HepG2 (cell line): ENCODE measurements around the gene ABCG4. TPM values are rescaled to one million over a fixed set of nuclear protein-coding genes. Genes with fewer than 3 reads are reported as not detected.
A peak's percentile ranks its signal among the peaks of the same experiment; 100 is the strongest.

Experiments used
- ATF7-NPFF ChIP-seq: sonication (generic); formaldehyde crosslinking; IDR thresholded peaks from 2 replicates; pipeline ENCODE4 v1.8.1; 2023; ENCODE audit warnings: mild to moderate bottlenecking, low read depth, missing genetic modification reagents, moderate library complexity
- CEBPG ChIP-seq: IDR thresholded peaks from 2 replicates; pipeline ENCODE4 v1.6.1; 2016
- FOXJ3 ChIP-seq: sonication (generic); formaldehyde crosslinking; IDR thresholded peaks from 2 replicates; pipeline ENCODE4 v1.4.0; 2020; ENCODE audit warnings: missing genetic modification reagents, mild to moderate bottlenecking, borderline replicate concordance
- GFI1 ChIP-seq: sonication (generic); formaldehyde crosslinking; IDR thresholded peaks from 2 replicates; pipeline ENCODE4 v1.5.0; 2020; ENCODE audit warnings: missing genetic modification reagents, mild to moderate bottlenecking, borderline replicate concordance
- MED1 ChIP-seq: sonication (generic); formaldehyde crosslinking; IDR thresholded peaks from 2 replicates; pipeline ENCODE4 v1.4.0; 2020; ENCODE audit warnings: missing genetic modification reagents
- MTF1 ChIP-seq: sonication (generic); formaldehyde crosslinking; IDR thresholded peaks from 2 replicates; pipeline ENCODE4 v1.5.0; 2020; ENCODE audit warnings: missing genetic modification reagents
- RFX1 ChIP-seq: fragments of 450-650 bp; IDR thresholded peaks from 2 replicates; pipeline ENCODE4 v1.6.1; 2017
- SMAD3 ChIP-seq: sonication (generic); formaldehyde crosslinking; IDR thresholded peaks from 2 replicates; pipeline ENCODE4 v1.4.0; 2020; ENCODE audit warnings: missing genetic modification reagents
- ZKSCAN8 ChIP-seq: IDR thresholded peaks from 2 replicates; pipeline ENCODE4 v1.6.1; 2016; ENCODE audit warnings: borderline replicate concordance, missing genetic modification reagents, missing compliant biosample characterization
- ZNF20 ChIP-seq: sonication (generic); formaldehyde crosslinking; IDR thresholded peaks from 2 replicates; pipeline ENCODE4 v1.4.0; 2020; ENCODE audit warnings: mild to moderate bottlenecking, moderate library complexity, missing genetic modification reagents
- ZNF44 ChIP-seq: sonication (generic); formaldehyde crosslinking; IDR thresholded peaks from 2 replicates; pipeline ENCODE4 v1.5.1; 2020; ENCODE audit warnings: mild to moderate bottlenecking, missing genetic modification reagents
- ZNF564 ChIP-seq: sonication (generic); formaldehyde crosslinking; IDR thresholded peaks from 2 replicates; pipeline ENCODE4 v1.8.1; 2023; ENCODE audit warnings: mild to moderate bottlenecking, missing genetic modification reagents
- ZNF569 ChIP-seq: sonication (generic); formaldehyde crosslinking; IDR thresholded peaks from 2 replicates; pipeline ENCODE4 v1.5.0; 2020; ENCODE audit warnings: mild to moderate bottlenecking, missing genetic modification reagents, moderate library complexity, borderline replicate concordance
- ZNF616 ChIP-seq: sonication (generic); formaldehyde crosslinking; IDR thresholded peaks from 2 replicates; pipeline ENCODE4 v1.5.0; 2020; ENCODE audit warnings: low read depth, mild to moderate bottlenecking, missing genetic modification reagents
- polyA plus RNA-seq, 8 experiments: library from polyadenylated mRNA; depleted of rRNA in 3 of 8; stranded (reverse) in 7 of 8; unstranded in 1 of 8; fragments of >200 nt; fragmentation: Illumina TruSeq in 4 of 8; extraction: Trizol in 4 of 8; gene quantifications; 2 replicates each; pipeline versions ENCODE4 v1.2.1 to v1.2.3, GENCODE V29; 2011 to 2016; ENCODE audit warnings: low read depth in 4 of 8, missing spikeins in 1 of 8, mixed read lengths in 1 of 8; ENCODE audit not compliant: insufficient read depth in 1 of 8
- total RNA-seq, 5 experiments: library from RNA; depleted of rRNA; stranded (reverse); fragments of >200 nt; fragmentation: Illumina TruSeq; extraction: Trizol; gene quantifications; 2 replicates each; pipeline ENCODE4 v1.2.3, GENCODE V29; 2016; ENCODE audit warnings: low read depth in 1 of 5
- TF ChIP-seq, protein P1 (sequence below): sonication (generic); formaldehyde crosslinking; IDR thresholded peaks from 2 replicates; pipeline ENCODE4 v1.4.0; 2020; ENCODE audit warnings: low read depth, mild to moderate bottlenecking, missing genetic modification reagents
- TF ChIP-seq, protein P2 (sequence below): sonication (generic); formaldehyde crosslinking; IDR thresholded peaks from 2 replicates; pipeline ENCODE4 v1.5.1; 2020; ENCODE audit warnings: mild to moderate bottlenecking, moderate library complexity, missing genetic modification reagents
- TF ChIP-seq, protein P3 (sequence below): sonication (generic); formaldehyde crosslinking; IDR thresholded peaks from 2 replicates; pipeline ENCODE4 v1.4.0; 2020; ENCODE audit warnings: missing genetic modification reagents
- TF ChIP-seq, protein P4 (sequence below): sonication (generic); formaldehyde crosslinking; IDR thresholded peaks from 2 replicates; pipeline ENCODE4 v1.9.0; 2021; ENCODE audit warnings: missing genetic modification reagents, borderline replicate concordance
- TF ChIP-seq, protein P5 (sequence below): sonication (generic); formaldehyde crosslinking; IDR thresholded peaks from 2 replicates; pipeline ENCODE4 v1.8.0; 2022; ENCODE audit warnings: missing genetic modification reagents, mild to moderate bottlenecking, moderate library complexity, borderline replicate concordance

Gene ABCG4
- total and polyA plus RNA-seq, 2 of the 13 experiments (the other 11 are each of a cell fraction or from before 2014, with no cell fraction given): not detected

DNA sequence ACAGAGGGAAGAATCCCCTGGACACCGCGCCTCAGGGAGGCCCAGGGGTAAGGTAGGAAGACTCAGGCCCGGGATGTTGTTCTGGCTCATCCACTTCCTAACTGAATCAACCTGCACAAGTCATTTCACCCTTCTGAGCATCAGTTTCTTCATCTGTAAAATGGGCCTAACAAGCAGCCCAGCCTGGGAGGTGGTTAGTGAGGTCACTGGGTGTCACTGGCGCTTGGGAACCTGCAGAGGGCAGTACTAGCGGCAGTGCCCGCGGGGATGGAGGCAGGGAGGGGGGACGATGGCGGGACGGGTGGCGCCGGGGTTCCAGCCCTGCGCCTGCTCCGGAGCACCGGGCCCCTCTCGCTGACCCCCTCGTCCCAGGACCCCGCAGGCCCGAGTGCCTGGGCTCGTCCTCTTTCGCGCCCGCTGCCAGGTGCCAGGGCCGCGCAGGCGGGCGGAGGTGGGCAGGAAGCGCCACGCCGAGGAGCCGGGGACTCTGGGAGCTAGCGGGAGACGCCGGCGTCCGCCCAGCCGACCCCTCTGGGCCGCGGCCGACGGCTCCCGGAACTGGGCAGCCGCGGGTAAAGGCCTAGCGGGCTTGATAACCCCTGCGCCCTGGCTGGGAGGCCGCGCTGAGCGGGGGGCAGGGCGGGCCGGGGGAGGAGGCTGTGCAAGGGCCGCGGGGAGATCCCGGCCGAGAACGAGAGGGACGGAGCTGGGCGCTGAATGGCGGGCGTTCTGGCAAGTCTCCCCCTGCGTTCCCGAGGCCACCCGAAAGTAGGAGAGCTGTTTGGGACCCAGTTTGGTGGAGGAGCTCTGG, 19.8 kb downstream of the ABCG4 start, which contains the start of gene NLRX1 (continued):
- TF ChIP-seq, protein P1, sequence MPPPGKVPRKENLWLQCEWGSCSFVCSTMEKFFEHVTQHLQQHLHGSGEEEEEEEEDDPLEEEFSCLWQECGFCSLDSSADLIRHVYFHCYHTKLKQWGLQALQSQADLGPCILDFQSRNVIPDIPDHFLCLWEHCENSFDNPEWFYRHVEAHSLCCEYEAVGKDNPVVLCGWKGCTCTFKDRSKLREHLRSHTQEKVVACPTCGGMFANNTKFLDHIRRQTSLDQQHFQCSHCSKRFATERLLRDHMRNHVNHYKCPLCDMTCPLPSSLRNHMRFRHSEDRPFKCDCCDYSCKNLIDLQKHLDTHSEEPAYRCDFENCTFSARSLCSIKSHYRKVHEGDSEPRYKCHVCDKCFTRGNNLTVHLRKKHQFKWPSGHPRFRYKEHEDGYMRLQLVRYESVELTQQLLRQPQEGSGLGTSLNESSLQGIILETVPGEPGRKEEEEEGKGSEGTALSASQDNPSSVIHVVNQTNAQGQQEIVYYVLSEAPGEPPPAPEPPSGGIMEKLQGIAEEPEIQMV (CRISPR knock-in tag): no peak; the same call in 1 of the 2 replicates
- no peak for TF ChIP-seq ZNF44 (CRISPR knock-in tag)
- no peak for TF ChIP-seq RFX1
- peak; percentile 52; the same call in 1 of the 2 replicates for TF ChIP-seq SMAD3
- TF ChIP-seq ZNF20: no peak
- TF ChIP-seq, protein P2, sequence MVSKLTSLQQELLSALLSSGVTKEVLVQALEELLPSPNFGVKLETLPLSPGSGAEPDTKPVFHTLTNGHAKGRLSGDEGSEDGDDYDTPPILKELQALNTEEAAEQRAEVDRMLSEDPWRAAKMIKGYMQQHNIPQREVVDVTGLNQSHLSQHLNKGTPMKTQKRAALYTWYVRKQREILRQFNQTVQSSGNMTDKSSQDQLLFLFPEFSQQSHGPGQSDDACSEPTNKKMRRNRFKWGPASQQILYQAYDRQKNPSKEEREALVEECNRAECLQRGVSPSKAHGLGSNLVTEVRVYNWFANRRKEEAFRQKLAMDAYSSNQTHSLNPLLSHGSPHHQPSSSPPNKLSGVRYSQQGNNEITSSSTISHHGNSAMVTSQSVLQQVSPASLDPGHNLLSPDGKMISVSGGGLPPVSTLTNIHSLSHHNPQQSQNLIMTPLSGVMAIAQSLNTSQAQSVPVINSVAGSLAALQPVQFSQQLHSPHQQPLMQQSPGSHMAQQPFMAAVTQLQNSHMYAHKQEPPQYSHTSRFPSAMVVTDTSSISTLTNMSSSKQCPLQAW (CRISPR knock-in tag): peak; percentile 70
- no peak for TF ChIP-seq FOXJ3
- TF ChIP-seq MTF1 (CRISPR knock-in tag): no peak
- TF ChIP-seq GFI1 (CRISPR knock-in tag): no peak
- peak; percentile 10; the same call in 1 of the 2 replicates for TF ChIP-seq CEBPG
- TF ChIP-seq ZKSCAN8 (CRISPR knock-in tag): no peak
- TF ChIP-seq, protein P3, sequence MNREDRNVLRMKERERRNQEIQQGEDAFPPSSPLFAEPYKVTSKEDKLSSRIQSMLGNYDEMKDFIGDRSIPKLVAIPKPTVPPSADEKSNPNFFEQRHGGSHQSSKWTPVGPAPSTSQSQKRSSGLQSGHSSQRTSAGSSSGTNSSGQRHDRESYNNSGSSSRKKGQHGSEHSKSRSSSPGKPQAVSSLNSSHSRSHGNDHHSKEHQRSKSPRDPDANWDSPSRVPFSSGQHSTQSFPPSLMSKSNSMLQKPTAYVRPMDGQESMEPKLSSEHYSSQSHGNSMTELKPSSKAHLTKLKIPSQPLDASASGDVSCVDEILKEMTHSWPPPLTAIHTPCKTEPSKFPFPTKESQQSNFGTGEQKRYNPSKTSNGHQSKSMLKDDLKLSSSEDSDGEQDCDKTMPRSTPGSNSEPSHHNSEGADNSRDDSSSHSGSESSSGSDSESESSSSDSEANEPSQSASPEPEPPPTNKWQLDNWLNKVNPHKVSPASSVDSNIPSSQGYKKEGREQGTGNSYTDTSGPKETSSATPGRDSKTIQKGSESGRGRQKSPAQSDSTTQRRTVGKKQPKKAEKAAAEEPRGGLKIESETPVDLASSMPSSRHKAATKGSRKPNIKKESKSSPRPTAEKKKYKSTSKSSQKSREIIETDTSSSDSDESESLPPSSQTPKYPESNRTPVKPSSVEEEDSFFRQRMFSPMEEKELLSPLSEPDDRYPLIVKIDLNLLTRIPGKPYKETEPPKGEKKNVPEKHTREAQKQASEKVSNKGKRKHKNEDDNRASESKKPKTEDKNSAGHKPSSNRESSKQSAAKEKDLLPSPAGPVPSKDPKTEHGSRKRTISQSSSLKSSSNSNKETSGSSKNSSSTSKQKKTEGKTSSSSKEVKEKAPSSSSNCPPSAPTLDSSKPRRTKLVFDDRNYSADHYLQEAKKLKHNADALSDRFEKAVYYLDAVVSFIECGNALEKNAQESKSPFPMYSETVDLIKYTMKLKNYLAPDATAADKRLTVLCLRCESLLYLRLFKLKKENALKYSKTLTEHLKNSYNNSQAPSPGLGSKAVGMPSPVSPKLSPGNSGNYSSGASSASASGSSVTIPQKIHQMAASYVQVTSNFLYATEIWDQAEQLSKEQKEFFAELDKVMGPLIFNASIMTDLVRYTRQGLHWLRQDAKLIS (CRISPR knock-in tag): no peak
- peak; percentile 79; the same call in 1 of the 2 replicates for TF ChIP-seq ATF7-NPFF (CRISPR knock-in tag)
- no peak for TF ChIP-seq ZNF569 (CRISPR knock-in tag)
- peak; percentile 63 for TF ChIP-seq MED1
- no peak for TF ChIP-seq ZNF564 (CRISPR knock-in tag)
- TF ChIP-seq, protein P4, sequence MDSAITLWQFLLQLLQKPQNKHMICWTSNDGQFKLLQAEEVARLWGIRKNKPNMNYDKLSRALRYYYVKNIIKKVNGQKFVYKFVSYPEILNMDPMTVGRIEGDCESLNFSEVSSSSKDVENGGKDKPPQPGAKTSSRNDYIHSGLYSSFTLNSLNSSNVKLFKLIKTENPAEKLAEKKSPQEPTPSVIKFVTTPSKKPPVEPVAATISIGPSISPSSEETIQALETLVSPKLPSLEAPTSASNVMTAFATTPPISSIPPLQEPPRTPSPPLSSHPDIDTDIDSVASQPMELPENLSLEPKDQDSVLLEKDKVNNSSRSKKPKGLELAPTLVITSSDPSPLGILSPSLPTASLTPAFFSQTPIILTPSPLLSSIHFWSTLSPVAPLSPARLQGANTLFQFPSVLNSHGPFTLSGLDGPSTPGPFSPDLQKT: no peak
- TF ChIP-seq, protein P5, sequence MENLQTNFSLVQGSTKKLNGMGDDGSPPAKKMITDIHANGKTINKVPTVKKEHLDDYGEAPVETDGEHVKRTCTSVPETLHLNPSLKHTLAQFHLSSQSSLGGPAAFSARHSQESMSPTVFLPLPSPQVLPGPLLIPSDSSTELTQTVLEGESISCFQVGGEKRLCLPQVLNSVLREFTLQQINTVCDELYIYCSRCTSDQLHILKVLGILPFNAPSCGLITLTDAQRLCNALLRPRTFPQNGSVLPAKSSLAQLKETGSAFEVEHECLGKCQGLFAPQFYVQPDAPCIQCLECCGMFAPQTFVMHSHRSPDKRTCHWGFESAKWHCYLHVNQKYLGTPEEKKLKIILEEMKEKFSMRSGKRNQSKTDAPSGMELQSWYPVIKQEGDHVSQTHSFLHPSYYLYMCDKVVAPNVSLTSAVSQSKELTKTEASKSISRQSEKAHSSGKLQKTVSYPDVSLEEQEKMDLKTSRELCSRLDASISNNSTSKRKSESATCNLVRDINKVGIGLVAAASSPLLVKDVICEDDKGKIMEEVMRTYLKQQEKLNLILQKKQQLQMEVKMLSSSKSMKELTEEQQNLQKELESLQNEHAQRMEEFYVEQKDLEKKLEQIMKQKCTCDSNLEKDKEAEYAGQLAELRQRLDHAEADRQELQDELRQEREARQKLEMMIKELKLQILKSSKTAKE (CRISPR knock-in tag): no peak
- TF ChIP-seq ZNF616 (CRISPR knock-in tag): peak; percentile 40
